Epithelial cell of prostate (primary cell): ENCODE results near the gene UBFD1.
"Not testable (repeated sequence)": the region's sequence is repeated elsewhere in the genome, so short reads cannot be mapped to it uniquely, and the experiment has no call there.

Experiments
- DNase-seq: peaks from one replicate; pipeline ENCODE4 v3.0.0-alpha.2; 2011; ENCODE audit warnings: low read depth, low spot score
- H3K27ac ChIP-seq: fragments of 450-650 bp; 2 replicates; pipeline ENCODE4 v1.5.1; 2017; ENCODE audit warnings: mild to moderate bottlenecking

Gene UBFD1, protein sequence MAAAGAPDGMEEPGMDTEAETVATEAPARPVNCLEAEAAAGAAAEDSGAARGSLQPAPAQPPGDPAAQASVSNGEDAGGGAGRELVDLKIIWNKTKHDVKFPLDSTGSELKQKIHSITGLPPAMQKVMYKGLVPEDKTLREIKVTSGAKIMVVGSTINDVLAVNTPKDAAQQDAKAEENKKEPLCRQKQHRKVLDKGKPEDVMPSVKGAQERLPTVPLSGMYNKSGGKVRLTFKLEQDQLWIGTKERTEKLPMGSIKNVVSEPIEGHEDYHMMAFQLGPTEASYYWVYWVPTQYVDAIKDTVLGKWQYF

DNA sequence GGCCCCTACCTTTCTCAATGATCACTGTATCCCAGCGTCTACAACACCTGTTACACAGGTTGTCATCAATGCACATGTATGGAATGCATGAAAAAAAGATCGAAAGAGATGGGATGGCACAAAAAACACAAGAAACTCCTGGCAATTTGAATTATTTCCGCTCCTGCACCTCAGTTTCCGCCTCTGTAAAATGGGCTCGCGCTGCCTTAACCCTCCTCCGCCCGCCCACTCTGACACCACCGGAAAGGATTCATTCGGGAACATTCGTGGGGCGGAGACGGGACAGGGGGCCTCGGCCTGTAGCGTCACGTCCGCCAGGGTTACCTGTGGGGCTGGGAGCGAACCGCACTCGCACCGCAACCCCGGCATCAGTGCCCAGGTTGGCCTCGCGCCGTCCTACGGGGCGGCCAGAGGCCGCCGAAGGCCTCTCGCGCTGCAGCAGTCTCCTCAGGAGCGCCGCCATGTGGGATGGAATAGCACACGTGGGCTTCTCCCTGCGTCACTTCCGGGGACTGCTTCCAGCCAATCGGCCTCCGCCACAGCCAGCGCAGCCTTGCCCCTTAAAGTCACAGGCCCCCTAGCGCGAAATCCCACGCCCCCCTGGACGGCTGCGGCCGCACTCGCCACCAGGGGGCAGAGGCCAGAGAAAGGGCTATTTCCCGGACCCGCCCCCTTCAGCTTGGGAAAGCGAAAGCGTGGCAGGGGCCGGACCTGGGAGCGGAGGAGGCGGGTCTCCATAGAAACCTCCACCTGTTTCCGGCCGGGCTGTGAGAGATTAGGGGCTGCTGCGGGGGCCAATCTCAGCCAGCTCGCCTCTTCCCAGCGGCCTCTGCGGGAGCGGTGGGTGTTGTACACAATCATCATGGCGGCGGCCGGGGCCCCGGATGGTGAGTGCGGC lies at the start of gene UBFD1, which contains the start of gene EARS2:
Gene UBFD1 (plus strand): TSS at position 847 of the 898 bp plus-strand sequence. CDS start 16 bp downstream, at position 863.
Gene EARS2 (minus strand): TSS at position 470 of the 898 bp plus-strand sequence. CDS start 7 bp downstream, at position 463.
- peak within 1 kb of the TSS; percentile 76 for H3K27ac ChIP-seq
- peak; percentile 89 for DNase-seq

DNA sequence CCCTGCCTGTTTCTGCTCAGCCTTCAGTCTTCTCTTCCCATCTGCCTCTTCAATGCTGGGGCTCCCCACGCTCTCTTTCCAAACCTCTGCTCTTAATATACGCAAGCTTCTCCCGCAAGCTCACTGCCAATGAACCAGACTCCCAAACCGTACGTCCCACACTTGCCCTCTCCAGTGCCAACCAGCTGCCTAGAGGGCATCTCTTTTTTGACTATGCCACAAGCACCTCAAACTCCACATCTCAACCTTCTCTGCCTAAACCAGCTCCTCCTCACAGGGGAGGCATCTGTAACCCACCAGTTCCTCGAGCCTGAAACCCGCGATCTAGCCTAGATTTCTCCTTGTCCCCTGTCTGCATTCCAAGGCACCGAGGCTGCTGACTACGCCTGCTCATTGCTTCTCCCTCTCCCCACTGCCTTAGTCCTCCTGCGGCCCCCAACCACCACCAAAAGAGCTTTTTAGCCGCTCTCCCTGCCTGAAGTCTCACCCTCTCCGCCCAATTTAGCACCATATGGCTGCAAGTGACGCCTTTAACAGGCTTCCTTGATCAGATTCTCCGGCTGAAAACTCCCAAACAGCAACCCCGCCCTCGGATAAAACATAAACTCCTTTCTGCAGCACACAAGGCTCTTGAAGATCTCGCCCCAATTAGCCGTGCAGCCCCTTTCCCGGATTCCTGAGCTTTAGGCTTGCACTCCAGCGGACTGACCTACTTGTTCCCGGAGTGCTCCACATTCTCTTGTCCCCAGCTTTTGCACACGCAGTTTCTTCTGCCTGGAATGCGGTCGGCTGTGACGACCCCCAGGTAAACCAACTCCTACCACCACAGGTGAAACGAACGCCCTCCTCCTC lies 48.7 kb upstream of the UBFD1 start:
- DNase-seq = no peak
- H3K27ac ChIP-seq = no peak overlapping the region

DNA sequence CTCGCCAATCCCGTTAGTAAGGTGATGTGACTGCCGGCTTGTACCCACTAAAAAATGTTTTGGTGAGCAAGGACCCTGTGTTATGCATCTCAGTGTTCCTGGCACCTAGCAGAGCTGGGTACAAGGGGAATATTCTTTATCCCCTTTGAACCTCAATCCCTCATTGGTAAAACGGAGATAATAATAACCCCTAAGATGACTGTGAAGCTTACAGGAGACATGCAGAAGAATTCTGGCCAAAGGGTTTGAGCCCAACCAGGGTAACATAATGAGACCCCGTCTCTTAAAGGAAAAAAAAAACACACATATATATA lies 48.1 kb upstream of the UBFD1 start:
- H3K27ac ChIP-seq = no peak overlapping the region
- no peak for DNase-seq

DNA sequence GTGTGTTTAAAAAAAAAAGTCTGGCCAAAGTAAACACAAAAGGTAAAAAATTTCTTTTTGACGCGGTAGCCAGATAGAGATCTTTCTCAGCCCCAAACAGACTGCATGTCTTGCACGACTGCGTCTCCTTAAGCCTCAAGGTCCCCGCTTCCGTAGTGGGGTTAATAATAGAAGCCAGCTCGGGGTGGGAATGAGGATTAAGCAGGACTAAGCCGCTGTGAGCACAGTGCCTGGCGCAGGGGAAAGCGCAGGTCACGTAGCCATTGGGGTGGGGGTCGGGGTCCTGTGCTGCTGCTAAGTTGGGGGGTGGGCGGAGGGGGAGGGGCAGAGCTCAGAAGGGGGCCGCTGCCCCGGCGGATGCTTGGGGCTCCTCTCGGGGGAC lies 47.8 kb upstream of the UBFD1 start:
- DNase-seq = no peak
- no peak overlapping the region for H3K27ac ChIP-seq

DNA sequence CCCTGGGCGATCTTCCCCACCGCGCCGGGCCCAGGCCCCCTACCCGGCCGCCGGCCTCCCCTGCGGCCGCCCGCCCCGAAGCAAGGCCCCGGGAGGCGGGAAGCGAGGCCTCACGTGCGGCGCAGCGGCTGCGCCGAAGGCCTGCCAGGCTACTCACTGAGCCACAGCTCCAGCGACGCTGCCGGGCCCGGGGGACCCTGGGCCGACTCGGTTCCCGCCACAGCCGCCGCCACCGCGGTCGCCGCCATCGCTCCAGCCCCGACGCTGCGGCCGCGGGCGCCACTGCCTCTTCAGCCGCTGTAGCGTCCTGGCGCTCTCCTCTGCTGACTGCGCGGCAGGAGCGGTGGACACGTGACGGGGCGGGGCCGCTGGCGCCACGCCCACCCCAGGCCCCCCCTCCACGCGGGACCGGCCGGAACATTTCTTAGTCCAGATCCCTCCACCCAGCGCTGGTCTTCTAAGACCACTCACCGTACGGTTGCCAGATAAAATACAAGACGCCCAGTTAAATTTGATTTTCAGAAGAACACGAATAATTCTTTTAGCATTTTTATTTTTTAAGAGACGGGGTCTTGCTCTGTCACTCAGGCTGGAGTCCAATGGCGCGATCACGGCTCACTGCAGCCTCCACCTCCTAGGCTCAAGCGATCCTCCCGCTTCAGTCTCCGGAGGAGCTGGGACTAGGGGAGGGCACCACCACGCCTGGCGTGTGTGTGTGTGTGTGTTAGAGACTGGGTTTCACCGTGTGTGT lies 47.2 kb upstream of the UBFD1 start, which contains the start of gene GGA2:
Gene GGA2 (minus strand): TSS at position 331 of the 751 bp plus-strand sequence. CDS start 83 bp downstream, at position 248.
- no peak for DNase-seq
- H3K27ac ChIP-seq = no peak within 1 kb of the TSS

DNA sequence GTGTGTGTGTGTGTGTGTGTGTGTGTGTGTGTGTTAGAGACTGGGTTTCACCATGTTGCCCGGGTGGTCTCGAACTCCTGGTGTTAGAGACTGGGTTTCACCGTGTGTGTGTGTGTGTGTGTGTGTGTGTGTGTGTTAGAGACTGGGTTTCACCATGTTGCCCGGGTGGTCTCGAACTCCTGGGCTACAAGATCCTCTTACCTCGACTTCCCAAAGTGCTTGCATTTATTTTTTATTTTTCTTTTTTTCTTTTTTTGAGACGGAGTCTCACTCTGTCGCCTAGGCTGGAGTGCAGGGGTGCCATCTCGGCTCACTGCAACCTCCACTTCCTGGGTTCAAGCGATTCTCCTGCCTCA lies 46.6 kb upstream of the UBFD1 start:
- H3K27ac ChIP-seq, DNase-seq: not testable (repeated sequence)

DNA sequence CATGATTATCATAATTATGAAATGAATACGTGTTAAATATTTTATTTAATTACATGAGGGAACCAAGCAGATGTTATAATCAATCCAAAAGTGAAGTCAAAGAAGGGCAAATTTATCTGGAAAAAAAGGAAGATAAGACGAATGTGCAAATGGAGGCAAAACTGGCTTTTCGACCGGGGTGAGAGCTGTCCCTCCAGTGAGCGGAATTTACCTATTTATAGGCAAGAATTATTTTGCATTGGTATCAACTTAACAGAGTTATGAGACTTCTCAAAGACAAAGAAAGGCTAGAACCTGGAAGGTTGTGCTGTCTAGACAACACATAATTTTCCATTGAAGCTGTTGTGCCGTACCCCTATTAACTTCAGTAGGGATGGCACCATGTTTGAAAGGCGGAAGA lies 45.8 kb upstream of the UBFD1 start:
- no peak for DNase-seq
- no peak overlapping the region for H3K27ac ChIP-seq

DNA sequence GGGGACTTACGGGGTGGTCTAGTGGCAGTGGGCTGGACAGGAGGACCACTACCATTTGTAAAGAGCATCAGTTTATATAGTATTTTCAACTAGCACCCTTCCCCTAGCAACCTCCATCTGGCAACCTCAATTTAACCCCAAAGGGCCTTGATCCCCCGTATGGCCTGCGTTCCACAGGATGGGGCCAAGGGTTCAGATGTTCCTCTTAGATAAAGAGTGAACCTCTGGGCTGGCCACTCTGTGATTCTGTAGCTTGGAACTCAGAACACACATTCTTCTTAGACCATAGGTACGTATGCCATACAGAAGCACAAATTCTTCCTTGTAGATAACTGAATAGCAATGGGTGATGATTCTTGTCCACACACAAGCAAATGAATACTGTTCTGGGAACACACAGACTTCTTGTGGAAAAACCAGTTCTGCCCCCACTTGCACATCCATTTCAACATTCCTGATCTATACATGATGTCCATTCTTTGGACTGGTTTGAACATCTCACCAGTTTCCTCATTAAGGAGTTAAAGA lies 45.3 kb upstream of the UBFD1 start:
- no peak for DNase-seq
- H3K27ac ChIP-seq = no peak overlapping the region

DNA sequence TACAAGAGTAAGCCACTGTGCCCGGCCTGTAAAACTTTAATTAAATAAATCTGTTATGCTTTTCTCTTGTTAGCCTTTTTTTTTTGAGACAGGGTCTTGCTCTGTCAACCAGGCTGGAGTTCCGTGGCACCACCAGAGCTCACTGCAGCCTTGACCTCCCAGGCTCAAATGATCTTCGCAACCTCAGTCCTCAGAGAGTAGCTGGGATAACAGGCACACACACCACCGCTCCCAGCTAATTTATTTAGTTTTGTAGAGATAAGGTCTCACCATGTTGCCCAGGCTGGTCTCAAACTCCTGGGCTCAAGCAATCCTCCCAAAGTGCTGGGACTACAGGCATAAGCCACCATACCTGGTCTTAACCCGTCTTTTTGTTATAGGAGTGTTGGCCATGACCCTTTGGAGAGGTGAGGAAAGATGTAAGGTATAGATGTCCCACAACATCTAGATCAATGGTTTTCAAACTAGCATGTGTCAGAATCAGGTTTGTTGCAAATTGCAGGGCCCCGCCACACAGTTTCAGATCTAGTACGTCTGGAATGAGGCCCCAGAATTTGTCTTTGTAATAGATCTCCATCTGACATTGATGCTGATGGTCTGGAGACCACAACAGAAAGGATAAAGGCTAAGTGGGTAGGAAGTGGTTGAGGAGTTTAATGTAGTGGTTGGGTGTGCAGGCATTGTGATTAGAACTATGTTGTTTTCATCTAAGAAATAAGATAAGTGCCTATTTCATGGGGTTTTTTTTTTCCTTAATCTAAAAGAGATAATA lies 43.0 kb upstream of the UBFD1 start:
- no peak for DNase-seq
- H3K27ac ChIP-seq = no peak overlapping the region

DNA sequence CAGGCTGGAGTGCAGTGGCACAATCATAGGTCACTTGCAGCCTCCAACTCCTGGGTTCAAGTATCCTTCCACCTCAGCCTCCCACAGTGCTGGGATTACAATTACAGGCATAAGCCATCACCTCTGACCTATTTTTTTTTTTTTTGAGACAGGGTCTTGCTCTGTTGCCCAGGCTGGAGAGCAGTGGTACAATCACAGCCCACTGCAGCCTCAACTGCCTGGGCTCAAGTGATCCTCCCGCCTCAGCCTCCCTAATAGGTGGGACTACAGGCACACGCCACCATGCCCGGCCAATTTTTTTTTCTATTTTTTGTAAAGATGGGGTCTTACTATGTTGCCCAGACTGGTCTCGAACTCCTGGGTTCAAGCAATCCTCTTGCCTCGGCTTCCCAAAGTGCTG lies 41.6 kb upstream of the UBFD1 start:
- DNase-seq = no peak
- no peak overlapping the region for H3K27ac ChIP-seq

DNA sequence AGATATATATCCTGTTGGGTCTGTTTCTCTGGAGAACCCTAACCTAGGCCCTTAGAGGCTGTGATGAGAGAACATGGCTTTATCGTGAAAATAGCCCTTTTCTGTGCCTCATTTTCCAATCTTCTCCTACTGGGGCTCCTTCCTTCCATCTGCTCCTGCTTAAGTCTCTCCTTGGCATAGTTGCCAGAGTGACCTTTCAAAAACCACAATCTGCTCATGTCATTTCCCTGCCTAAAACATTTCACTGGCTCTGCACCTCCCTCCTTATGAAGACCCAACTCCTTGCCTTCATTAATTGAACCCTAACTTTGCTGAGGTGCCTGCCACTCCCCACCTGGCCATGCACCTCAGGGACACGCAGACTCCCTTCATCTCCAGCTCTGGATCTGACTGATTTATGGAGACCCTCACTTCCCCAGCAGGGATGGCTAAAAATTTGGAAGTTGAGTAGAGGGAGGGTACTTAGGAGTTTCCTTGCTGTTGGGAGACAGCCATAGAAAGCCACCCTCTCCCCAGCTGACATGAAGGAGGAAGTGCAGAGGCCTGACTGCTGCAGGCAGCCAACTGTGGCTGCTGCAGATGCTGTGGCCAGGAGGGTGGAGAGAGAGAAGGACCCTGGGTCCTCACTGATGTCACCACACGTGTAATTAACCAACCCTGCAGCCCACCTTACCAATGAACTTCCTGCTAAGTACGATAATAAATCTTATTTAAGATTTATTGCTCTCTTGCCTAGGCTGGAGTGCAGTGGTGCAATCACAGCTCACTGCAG lies 41.0 kb upstream of the UBFD1 start:
- H3K27ac ChIP-seq = no peak overlapping the region
- no peak for DNase-seq

DNA sequence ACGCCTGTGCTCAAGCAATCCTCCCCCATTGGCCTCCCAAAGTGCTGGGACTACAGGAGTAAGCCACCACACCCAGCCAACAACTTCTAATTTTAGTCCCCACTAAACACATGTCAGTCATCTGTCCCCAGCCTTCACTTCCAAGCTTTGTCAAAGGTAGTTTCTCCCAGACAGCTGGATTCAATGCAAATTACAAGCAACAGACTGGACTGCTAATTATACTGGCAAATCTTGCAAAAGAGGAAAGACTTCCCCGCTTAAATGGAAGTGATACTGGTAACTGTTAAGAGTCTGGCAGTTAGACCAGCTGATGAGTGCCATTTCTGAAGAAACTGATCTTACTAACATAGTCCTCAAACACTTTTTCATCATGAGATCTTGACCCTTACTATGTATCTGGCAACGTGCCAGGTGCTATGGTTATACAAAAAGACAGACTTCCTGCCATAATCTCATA lies 39.1 kb upstream of the UBFD1 start:
- DNase-seq = no peak

DNA sequence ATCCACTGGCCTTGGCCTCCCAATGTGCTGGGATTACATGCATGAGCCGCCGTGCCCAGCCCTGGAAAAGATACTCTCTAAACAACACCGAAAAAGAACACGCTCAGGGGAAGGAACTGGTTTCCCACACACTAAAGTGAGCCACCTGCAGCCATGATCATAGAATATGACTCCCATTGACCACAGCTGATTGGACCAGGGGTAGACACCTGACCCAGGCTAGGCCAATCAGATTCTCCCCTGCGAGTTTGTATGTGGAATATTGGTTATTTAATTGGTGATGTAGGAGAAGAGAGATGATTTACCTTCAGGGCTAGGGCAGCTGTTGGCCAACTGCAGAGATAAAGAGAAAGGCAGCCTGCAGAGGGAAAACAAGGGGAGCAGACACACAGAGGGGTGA lies 38.2 kb upstream of the UBFD1 start:
- no peak for DNase-seq
- H3K27ac ChIP-seq = no peak overlapping the region

More for the DNA sequence above, 39.1 kb upstream of the UBFD1 start:
- H3K27ac ChIP-seq = no peak overlapping the region

DNA sequence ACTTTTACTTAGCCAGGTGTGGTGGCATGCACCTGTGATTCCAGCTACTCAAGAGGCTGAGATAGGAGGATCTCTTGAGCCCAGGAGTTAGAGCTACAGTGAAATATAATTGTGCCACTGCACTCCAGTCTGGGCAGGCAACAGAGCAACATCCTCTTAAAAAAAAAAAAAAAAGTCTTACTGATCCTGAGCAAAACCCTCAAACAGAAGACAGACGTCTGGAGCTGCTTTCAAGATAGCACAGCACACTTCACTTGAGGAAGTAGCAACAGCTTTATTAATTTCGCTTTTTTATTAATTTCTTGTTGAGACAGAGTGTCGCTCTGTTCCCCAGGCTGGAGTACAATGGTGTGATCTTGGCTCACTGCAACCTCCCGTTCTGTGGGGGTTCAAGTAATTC lies 37.0 kb upstream of the UBFD1 start:
- no peak overlapping the region for H3K27ac ChIP-seq
- DNase-seq = no peak

DNA sequence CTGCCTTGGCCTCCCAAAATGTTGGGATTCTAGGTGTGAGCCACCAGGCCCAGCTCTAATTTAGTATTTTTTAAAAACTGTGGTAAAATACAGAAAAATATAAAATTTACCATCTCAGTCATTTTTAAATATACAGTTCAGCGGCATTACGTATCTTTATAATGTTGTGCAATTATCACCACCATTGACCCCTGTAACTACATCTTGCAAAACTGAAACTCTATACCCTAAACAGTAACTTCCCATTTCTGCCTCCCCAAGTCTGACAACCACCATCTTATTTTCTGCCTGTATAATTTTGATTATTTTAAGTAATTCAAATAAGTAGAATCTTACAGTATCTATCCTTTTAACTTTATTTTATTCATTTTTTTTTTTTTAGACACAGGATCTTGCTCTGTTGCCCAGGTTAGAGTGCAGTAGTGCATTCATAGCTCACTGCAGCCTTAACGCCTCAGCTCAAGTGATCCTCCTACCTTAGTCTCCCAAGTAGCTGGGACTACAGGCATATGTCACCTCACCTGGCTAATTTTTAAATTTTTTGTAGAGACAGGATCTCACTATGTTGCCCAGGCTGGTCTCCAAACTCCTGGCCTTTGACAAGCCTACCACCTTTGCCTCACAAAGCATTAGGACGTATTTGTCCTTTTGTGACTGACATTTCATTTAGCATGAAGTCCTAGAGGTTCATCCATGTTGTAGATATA lies 36.3 kb upstream of the UBFD1 start:
- no peak for DNase-seq
- no peak overlapping the region for H3K27ac ChIP-seq

DNA sequence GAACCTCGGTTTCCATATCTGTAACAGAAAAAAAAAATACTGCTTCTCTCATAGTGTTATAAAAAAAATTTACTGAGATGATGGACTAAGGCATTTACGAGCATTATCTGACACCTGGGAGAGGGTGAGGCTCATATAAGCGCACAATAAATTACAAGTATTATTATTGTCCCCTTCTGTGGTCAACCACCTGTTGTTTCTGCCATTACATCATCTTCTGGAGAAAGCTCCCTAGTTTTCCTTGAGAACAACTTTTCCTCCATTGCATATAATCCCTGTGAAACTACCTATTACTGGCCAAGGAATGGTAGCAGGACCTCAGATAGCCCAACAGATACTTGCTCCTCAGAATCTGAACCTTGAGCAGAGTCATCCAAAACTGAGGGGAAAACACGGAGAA lies 35.6 kb upstream of the UBFD1 start:
- DNase-seq = no peak
- no peak overlapping the region for H3K27ac ChIP-seq

DNA sequence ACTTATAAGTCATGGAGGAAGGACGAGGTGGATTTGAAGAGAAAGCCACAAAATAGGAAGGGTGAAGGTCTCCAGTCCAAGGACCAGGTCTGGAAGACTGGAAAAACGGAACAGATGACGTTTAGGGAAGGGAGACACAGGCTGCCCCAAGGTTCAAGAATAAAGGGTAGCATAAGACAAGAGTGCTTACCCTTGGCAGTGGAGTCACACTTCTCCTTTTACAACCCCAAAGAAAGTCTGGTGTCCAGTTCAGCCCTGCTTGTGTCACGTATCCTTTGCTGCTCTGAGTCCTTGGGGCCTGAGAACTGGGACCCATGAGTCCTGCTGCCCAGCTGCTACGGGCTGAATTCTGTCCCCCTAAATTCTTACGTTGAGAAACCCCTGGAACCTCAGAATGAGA lies 34.2 kb upstream of the UBFD1 start:
- DNase-seq = no peak
- H3K27ac ChIP-seq = no peak overlapping the region
